ENCODE data around the gene SOHLH1. TPM values are rescaled to one million over a fixed set of nuclear protein-coding genes. Genes with fewer than 3 reads are reported as not detected.

Gene SOHLH1
- total RNA-seq, 1 experiment from 2014 or later: not detected

DNA sequence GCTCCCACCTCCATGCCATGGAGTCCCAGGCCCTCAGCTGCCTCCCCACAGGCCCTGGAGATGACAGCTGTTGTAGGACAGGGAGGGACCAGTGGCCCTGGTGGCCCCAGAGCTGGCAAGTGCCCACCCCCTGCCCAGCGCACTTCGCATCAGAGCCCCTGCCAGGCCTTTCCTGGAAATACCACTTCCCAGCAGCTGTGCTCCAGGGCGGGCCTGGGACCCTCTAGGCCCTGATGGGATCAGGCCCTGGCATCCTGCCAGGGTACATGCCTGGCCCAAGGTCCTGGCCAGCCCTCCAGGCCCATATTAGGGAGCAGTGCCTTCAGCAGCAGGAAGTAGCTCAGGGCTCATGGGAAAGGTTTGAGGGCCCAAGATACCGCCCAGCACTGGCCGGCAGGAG is 5.2 kb upstream of the SOHLH1 start:
- intact Hi-C loops (cut with micrococcal nuclease; ENCODE audit: unreplicated experiment) (no loop called here), in situ Hi-C loops (cut with HindIII; ENCODE audit: low pct_unique_long_range_greater_than_20kb, low sequenced_read_pairs) (no loop called here)
- Histone ChIP-seq H3K4me3 (ENCODE audit: low read depth in 2 of 2, low read length in 2 of 2) (no peak overlapping the region), H3K27me3 (ENCODE audit: control insufficient read depth, insufficient read depth, low read length) (no peaks in the 10 kb centered on the region), H3K9me3 (ENCODE audit: control insufficient read depth, insufficient read depth, low read depth, low read length) (no peaks in the 10 kb centered on the region), H3K27ac (ENCODE audit: low read length) (no peak overlapping the region), H3K36me3 (ENCODE audit: control insufficient read depth, insufficient read depth, low read length) (no peaks in the 10 kb centered on the region), H3K4me1 (ENCODE audit: control insufficient read depth, insufficient read depth, low read length) (no peaks in the 10 kb centered on the region; the same call in 1 of the 2 replicates)
- POLR2A ChIA-PET: no interaction called here
- ATAC-seq (no peak), DNase-seq (ENCODE audit: low read depth, low spot score) (no peak)
- CTCF ChIA-PET: no interaction called here
- TF ChIP-seq, protein P1, sequence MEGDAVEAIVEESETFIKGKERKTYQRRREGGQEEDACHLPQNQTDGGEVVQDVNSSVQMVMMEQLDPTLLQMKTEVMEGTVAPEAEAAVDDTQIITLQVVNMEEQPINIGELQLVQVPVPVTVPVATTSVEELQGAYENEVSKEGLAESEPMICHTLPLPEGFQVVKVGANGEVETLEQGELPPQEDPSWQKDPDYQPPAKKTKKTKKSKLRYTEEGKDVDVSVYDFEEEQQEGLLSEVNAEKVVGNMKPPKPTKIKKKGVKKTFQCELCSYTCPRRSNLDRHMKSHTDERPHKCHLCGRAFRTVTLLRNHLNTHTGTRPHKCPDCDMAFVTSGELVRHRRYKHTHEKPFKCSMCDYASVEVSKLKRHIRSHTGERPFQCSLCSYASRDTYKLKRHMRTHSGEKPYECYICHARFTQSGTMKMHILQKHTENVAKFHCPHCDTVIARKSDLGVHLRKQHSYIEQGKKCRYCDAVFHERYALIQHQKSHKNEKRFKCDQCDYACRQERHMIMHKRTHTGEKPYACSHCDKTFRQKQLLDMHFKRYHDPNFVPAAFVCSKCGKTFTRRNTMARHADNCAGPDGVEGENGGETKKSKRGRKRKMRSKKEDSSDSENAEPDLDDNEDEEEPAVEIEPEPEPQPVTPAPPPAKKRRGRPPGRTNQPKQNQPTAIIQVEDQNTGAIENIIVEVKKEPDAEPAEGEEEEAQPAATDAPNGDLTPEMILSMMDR (IDR thresholded peaks at IDR 0.05): no peak
- TF ChIP-seq SIN3A (IDR thresholded peaks at IDR 0.05; ENCODE audit: borderline replicate concordance, insufficient read depth, low read depth, low read length): no peak
- no TSS peak for BruUV-seq (replicated peaks)

DNA sequence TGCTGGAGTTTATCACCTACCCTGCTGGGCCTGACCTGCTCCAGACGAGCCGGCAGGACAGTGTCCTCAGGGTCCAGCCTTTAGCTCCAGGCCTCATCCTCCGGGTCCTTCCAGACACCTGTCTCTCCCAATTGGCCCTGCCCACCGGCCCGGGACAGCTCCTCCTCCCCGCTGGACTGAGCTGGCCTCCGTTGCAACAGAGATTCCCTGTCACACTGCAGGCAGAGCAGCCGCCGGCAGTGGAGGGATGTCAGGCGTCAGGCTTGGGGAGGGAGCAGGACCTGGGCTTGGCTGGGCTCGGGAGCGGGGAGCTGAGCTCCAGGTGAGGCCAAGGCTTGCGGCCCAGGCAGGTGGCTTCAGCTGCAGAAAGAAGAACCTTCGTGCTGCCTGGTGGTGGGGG is 4.4 kb upstream of the SOHLH1 start:
- ChIA-PET POLR2A (no interaction called here), CTCF (no interaction called here)
- ATAC-seq (no peak), DNase-seq (ENCODE audit: low read depth, low spot score) (no peak)
- intact Hi-C loops (cut with micrococcal nuclease; ENCODE audit: unreplicated experiment): no loop called here
- in situ Hi-C loops (cut with HindIII; ENCODE audit: low pct_unique_long_range_greater_than_20kb, low sequenced_read_pairs): no loop called here
- Histone ChIP-seq H3K27ac (ENCODE audit: low read length) (no peak overlapping the region), H3K27me3 (ENCODE audit: control insufficient read depth, insufficient read depth, low read length) (no peaks in the 10 kb centered on the region), H3K9me3 (ENCODE audit: control insufficient read depth, insufficient read depth, low read depth, low read length) (no peaks in the 10 kb centered on the region), H3K4me3 (ENCODE audit: low read depth in 2 of 2, low read length in 2 of 2) (no peak overlapping the region), H3K4me1 (ENCODE audit: control insufficient read depth, insufficient read depth, low read length) (no peaks in the 10 kb centered on the region; the same call in 1 of the 2 replicates), H3K36me3 (ENCODE audit: control insufficient read depth, insufficient read depth, low read length) (no peaks in the 10 kb centered on the region)
- BruUV-seq (replicated peaks): no TSS peak
- TF ChIP-seq, protein P1 (IDR thresholded peaks at IDR 0.05): no peak
- TF ChIP-seq SIN3A (IDR thresholded peaks at IDR 0.05; ENCODE audit: borderline replicate concordance, insufficient read depth, low read depth, low read length) (no peak), POLR2AphosphoS5 (IDR thresholded peaks at IDR 0.05; ENCODE audit: low read depth, low read length) (no peak), TCF7L2 (IDR thresholded peaks at IDR 0.05; ENCODE audit: low read depth, low read length) (no peak)
- TF ChIP-seq, protein P2, sequence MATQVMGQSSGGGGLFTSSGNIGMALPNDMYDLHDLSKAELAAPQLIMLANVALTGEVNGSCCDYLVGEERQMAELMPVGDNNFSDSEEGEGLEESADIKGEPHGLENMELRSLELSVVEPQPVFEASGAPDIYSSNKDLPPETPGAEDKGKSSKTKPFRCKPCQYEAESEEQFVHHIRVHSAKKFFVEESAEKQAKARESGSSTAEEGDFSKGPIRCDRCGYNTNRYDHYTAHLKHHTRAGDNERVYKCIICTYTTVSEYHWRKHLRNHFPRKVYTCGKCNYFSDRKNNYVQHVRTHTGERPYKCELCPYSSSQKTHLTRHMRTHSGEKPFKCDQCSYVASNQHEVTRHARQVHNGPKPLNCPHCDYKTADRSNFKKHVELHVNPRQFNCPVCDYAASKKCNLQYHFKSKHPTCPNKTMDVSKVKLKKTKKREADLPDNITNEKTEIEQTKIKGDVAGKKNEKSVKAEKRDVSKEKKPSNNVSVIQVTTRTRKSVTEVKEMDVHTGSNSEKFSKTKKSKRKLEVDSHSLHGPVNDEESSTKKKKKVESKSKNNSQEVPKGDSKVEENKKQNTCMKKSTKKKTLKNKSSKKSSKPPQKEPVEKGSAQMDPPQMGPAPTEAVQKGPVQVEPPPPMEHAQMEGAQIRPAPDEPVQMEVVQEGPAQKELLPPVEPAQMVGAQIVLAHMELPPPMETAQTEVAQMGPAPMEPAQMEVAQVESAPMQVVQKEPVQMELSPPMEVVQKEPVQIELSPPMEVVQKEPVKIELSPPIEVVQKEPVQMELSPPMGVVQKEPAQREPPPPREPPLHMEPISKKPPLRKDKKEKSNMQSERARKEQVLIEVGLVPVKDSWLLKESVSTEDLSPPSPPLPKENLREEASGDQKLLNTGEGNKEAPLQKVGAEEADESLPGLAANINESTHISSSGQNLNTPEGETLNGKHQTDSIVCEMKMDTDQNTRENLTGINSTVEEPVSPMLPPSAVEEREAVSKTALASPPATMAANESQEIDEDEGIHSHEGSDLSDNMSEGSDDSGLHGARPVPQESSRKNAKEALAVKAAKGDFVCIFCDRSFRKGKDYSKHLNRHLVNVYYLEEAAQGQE (IDR thresholded peaks at IDR 0.05; ENCODE audit: insufficient read depth in 1 of 2, low read depth in 2 of 2, low read length in 1 of 2): no peak
